Ishikawa (cell line): ENCODE measurements around the gene PAPOLB.

Experiments
- CEBPB ChIP-seq: IDR thresholded peaks from 2 replicates; pipeline ENCODE4 v1.6.1; 2012
- CREB1 ChIP-seq: IDR thresholded peaks from 2 replicates; pipeline ENCODE4 v1.6.1; 2012; ENCODE audit warnings: low read depth
- EGR1 ChIP-seq: IDR thresholded peaks from 2 replicates; pipeline ENCODE4 v1.6.1; 2012
- EP300 ChIP-seq: IDR thresholded peaks from 2 replicates; pipeline ENCODE4 v1.6.1; 2012; ENCODE audit warnings: borderline replicate concordance
- FOXM1 ChIP-seq: IDR thresholded peaks from 2 replicates; pipeline ENCODE4 v1.6.1; 2012; ENCODE audit warnings: low read depth, borderline replicate concordance
- MAX ChIP-seq: IDR thresholded peaks from 2 replicates; pipeline ENCODE4 v1.6.1; 2012
- NFIC ChIP-seq: IDR thresholded peaks from 2 replicates; pipeline ENCODE4 v1.6.1; 2012
- RAD21 ChIP-seq: IDR thresholded peaks from 2 replicates; pipeline ENCODE4 v1.6.1; 2012; ENCODE audit warnings: low read depth
- REST ChIP-seq: IDR thresholded peaks from 2 replicates; pipeline ENCODE4 v1.6.1; 2012; ENCODE audit warnings: low read depth, mild to moderate bottlenecking
- TAF1 ChIP-seq: IDR thresholded peaks from 2 replicates; pipeline ENCODE4 v1.6.1; 2012; ENCODE audit warnings: low read depth, mild to moderate bottlenecking
- TCF12 ChIP-seq: IDR thresholded peaks from 2 replicates; pipeline ENCODE4 v1.6.1; 2012; ENCODE audit warnings: low read depth
- TEAD4 ChIP-seq: IDR thresholded peaks from 2 replicates; pipeline ENCODE4 v1.6.1; 2012
- USF1 ChIP-seq: IDR thresholded peaks from 2 replicates; pipeline ENCODE4 v1.6.1; 2012
- YY1 ChIP-seq: IDR thresholded peaks from 2 replicates; pipeline ENCODE4 v1.6.1; 2012; ENCODE audit warnings: low read depth
- ZBTB7A ChIP-seq: IDR thresholded peaks from 2 replicates; pipeline ENCODE4 v1.6.1; 2012; ENCODE audit warnings: low read depth

The PAPOLB gene

GRCh38 chr7:4841836-4842235 is 20.0 kb downstream of the PAPOLB start:
- TF ChIP-seq TEAD4 (no peak), MAX (no peak), TCF12 (no peak), EP300 (no peak), CREB1 (no peak), EGR1 (no peak), NFIC (no peak), REST (no peak), CEBPB (no peak), ZBTB7A (no peak), FOXM1 (no peak), USF1 (no peak), RAD21 (no peak), YY1 (no peak)

GRCh38 chr7:4841007-4841784 is 20.6 kb downstream of the PAPOLB start:
- TF ChIP-seq REST (no peak), MAX (no peak), TEAD4 (no peak), CREB1 (no peak), ZBTB7A (no peak), NFIC (no peak)

GRCh38 chr7:4840079-4840501 is 21.7 kb downstream of the PAPOLB start:
- TF ChIP-seq CEBPB (no peak), USF1 (no peak), RAD21 (no peak), EP300 (no peak), TEAD4 (no peak), FOXM1 (no peak), REST (no peak), TCF12 (no peak), EGR1 (no peak), MAX (no peak), CREB1 (no peak), NFIC (no peak), ZBTB7A (no peak)

- TF ChIP-seq TAF1: no peak
- no peak for TF ChIP-seq TEAD4
- TF ChIP-seq FOXM1: no peak
- no peak for TF ChIP-seq TCF12
- TF ChIP-seq EP300: no peak
- no peak for TF ChIP-seq USF1
- TF ChIP-seq EGR1: no peak
- TF ChIP-seq RAD21: no peak
- no peak for TF ChIP-seq NFIC
- no peak for TF ChIP-seq CEBPB
- no peak for TF ChIP-seq REST
- TF ChIP-seq YY1: no peak
- no peak for TF ChIP-seq ZBTB7A
- no peak for TF ChIP-seq CREB1
- no peak for TF ChIP-seq MAX
These were observed 23.1 kb downstream of the PAPOLB start for GRCh38 chr7:4838626-4839334.
